Astrocyte (in vitro differentiated cells and primary cell): Measurements from ENCODE around the gene VPS72.

Experiments
- CTCF ChIP-seq: IDR thresholded peaks from 2 replicates; pipeline ENCODE4 v1.5.1; 2011; ENCODE audit warnings: low read depth, mild to moderate bottlenecking, inconsistent platforms, low read length, moderate library complexity; ENCODE audit not compliant: insufficient read depth
- EZH2 ChIP-seq: IDR thresholded peaks from 2 replicates; pipeline ENCODE4 v1.6.1; 2012; ENCODE audit warnings: mild to moderate bottlenecking, low read length, inconsistent platforms; ENCODE audit not compliant: insufficient read depth

- TF ChIP-seq CTCF (no peak), EZH2 (no peak)
Observed at GRCh38 chr1:151175041-151175741, 14.8 kb downstream of the VPS72 start.
